ENCODE data around the gene SLC15A5.
A peak's percentile ranks its signal among the peaks of the same experiment; 100 is the strongest.

SLC15A5 gene

GRCh38 chr12:16260206-16260605, 17.3 kb downstream of the SLC15A5 start:
- no peak for DNase-seq

- no peak for DNase-seq
Measured at GRCh38 chr12:16258963-16259362, 18.5 kb downstream of the SLC15A5 start.

- no peak for DNase-seq
Measured at GRCh38 chr12:16246264-16246663, 31.2 kb downstream of the SLC15A5 start.

GRCh38 chr12:16245209-16245608, 32.3 kb downstream of the SLC15A5 start:
- DNase-seq: no peak

GRCh38 chr12:16243487-16244412, 33.7 kb downstream of the SLC15A5 start:
- no peak for DNase-seq

GRCh38 chr12:16241346-16241745, 36.1 kb downstream of the SLC15A5 start:
- DNase-seq: no peak

GRCh38 chr12:16238661-16239060, 38.8 kb downstream of the SLC15A5 start:
- no peak for DNase-seq

- DNase-seq: no peak
Measured at GRCh38 chr12:16229676-16230075, 47.8 kb downstream of the SLC15A5 start.

GRCh38 chr12:16228067-16228466, 49.4 kb downstream of the SLC15A5 start:
- DNase-seq: no peak

- DNase-seq: no peak
Measured at GRCh38 chr12:16225692-16226091, 51.8 kb downstream of the SLC15A5 start.

- no peak for DNase-seq
Measured at GRCh38 chr12:16224196-16224595, 53.3 kb downstream of the SLC15A5 start.

- DNase-seq: no peak
Measured at GRCh38 chr12:16221776-16222175, 55.7 kb downstream of the SLC15A5 start.

- no peak for DNase-seq
Measured at GRCh38 chr12:16220120-16220519, 57.4 kb downstream of the SLC15A5 start.

- no peak for DNase-seq
Measured at GRCh38 chr12:16218934-16219751, 58.3 kb downstream of the SLC15A5 start.

- DNase-seq: no peak
Measured at GRCh38 chr12:16218234-16218633, 59.3 kb downstream of the SLC15A5 start.

GRCh38 chr12:16211731-16212130, 65.8 kb downstream of the SLC15A5 start:
- DNase-seq: no peak

- no peak for DNase-seq
Measured at GRCh38 chr12:16198884-16199283, 78.6 kb downstream of the SLC15A5 start.

- no peak for DNase-seq
Measured at GRCh38 chr12:16197600-16197999, 79.9 kb downstream of the SLC15A5 start.

GRCh38 chr12:16189849-16190248, 87.6 kb downstream of the SLC15A5 start:
- DNase-seq: peak; percentile 63

- DNase-seq: peak; percentile 88
Measured at GRCh38 chr12:16187660-16188059, 89.8 kb downstream of the SLC15A5 start.

GRCh38 chr12:16184681-16185080, 92.8 kb downstream of the SLC15A5 start:
- DNase-seq: no peak

- DNase-seq: no peak
Measured at GRCh38 chr12:16183541-16183940, 93.9 kb downstream of the SLC15A5 start.

- DNase-seq: no peak
Measured at GRCh38 chr12:16175840-16176239, 101.6 kb downstream of the SLC15A5 start.

- DNase-seq: no peak
Measured at GRCh38 chr12:16174282-16174681, 103.2 kb downstream of the SLC15A5 start.

Data from COR-L47 (cell line).